Embryonic facial prominence (tissue), 1 donor: ENCODE results near the gene ZSWIM3.
A peak's percentile ranks its signal among the peaks of the same experiment; 100 is the strongest.
"Not testable (repeated sequence)": the region's sequence is repeated elsewhere in the genome, so short reads cannot be mapped to it uniquely, and the experiment has no call there.

Experiments
- DNase-seq: peaks from one replicate; pipeline ENCODE4 v3.0.0-alpha.2; 2016; ENCODE audit errors: extremely low spot score

Gene ZSWIM3

DNA sequence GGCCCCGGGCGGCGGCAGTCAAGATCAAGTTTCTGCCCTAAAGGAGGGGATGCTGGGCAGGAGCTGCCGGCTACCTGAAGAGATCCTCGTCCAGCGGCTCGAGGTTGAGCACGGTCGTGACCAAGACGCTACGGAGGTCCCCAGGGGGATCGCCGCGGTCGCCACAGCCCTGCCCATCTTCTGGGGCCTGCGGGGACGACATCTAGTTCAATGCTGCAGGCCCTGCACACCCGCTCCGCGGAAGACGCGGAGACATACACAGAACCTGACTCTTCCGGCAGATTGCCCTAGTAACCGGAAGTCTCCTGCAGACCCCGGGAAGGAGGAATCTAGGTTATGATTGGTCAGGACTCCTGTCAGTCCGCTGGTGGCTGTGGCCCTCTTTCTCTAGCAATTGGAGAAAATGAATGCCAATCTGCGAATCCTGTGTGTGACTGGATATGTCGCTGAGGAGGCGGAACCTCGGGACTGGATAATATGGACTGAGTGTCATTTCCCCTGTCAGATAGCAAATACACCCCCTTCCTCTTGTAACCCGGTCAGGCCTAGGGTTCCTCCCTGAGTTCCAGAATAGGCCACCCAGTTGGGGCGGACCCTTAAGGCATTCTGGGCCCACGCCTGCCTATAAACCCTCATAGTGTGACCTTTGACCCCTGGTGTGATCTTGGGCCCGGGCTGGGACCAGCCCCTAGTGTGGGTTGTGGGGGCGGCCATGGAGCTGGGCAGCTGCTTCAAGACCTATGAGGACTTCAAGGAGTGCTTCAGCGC is at the start of gene ZSWIM3, which contains the start of gene ACOT8:
Gene ZSWIM3, plus strand, starts transcription at position 501 of the 768 bp plus-strand sequence. Its CDS starts 212 bp downstream, at position 713.
Gene ACOT8, minus strand, starts transcription at position 279 of the 768 bp plus-strand sequence. Its CDS starts 77 bp downstream, at position 202.
- DNase-seq: peak; percentile 98

DNA sequence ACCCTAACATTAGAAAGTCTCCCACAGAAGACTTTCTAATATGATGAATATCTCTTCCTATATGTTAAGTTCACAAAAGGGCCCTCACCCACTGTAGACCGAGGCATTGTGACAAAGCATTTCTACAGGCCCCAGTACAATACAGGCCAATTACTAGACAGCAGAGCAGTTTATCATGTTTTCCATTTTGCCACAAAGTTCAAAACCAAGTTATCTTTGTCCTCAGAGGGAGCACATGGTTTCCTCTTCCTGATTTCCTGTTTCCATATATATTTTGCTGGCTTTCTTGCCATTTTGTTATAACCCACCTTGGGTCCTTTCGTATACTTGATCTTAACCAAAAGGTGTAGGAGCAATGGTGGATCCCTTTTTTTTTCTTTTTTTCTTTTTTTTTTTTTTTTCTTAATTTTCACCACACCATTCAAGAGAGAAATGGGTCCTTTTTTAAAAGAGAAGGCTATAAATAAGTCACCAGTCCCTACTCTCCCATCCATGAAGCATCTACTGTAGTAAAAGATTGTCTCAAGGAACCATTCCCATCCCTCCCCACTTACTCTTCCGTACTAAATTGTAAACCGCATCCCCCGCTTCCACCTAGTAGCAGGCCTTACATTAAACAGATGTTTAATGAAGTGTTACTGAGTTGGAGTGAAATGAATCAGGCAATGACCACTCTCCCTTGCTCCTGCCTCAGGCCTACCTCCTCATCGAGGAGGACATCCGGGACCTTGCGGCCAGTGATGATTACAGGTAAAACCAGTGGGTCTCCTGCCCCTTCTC is 47.0 kb upstream of the ZSWIM3 start:
- no peak for DNase-seq

DNA sequence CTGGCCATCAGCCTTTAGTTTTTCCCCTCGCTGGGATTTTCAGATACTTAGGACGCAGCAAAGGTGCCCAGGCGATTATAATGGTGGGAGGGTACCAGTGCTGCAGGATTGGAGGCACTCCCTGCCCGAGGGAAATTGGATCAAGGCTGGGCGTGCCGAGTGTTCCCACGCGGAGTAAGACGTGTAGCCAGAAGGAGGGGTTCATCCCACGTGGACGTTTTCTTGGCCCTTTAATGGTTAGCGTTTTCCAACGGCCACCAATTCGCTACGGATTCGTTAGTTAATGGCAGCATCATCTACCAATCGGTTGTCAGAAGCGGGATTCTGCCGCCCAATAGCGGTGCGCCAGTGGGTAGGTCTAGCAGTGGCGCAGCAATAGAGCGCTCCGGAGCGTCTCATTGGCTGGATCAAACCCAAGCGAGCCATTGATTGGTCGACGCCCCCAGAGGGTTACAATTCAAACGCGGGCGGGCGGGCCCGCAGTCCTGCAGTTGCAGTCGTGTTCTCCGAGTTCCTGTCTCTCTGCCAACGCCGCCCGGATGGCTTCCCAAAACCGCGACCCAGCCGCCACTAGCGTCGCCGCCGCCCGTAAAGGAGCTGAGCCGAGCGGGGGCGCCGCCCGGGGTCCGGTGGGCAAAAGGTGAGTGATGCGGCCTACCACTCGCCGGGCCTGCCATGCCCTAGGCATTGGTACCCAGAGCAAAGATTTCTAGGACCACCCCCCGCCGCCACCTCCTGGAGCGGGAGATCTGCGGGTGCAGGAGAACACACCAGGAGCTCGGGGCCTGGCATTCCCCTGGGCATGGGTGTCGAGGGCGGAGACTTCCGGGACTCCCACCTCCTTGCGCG is 45.0 kb upstream of the ZSWIM3 start, which contains the start of gene UBE2C:
Gene UBE2C, plus strand, starts transcription at position 488 of the 849 bp plus-strand sequence. Its CDS starts 52 bp downstream, at position 540.
- DNase-seq: peak; percentile 96

DNA sequence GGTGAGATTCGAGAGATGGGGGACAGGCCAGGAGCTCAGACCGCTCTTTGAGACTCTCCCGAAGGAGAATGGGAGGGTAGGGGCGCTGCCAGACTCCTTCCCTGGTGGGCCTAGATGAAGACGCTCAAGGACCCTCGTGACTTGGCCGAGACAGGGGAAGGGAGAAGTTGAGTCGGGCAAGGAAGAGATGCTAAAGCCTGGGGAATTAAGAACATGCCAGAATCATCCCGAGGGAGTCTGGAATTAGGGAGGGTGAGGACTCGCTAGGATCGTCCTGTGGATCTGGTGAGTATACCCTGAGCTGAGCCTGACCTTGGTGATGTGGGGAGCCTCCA is 44.4 kb upstream of the ZSWIM3 start:
- no peak for DNase-seq

DNA sequence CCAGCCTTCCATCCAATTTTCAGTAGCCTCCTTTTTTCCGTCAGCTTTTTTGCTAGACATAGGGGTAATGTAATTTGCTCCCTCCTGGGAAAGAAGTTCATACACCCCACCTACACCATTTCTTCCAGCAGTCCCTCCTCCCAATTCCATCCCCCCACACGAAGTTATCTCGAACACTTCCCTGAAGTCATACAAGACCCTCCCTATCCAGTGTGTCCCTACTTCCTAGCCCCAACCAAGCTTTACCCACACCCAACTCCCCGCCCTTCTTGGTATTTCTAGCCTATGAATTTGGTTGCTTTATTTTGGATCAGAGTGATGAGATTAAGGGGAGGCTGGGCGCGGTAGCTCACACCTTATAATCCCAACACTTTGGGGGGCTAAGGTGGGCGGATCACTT is 43.9 kb upstream of the ZSWIM3 start:
- DNase-seq: no peak

DNA sequence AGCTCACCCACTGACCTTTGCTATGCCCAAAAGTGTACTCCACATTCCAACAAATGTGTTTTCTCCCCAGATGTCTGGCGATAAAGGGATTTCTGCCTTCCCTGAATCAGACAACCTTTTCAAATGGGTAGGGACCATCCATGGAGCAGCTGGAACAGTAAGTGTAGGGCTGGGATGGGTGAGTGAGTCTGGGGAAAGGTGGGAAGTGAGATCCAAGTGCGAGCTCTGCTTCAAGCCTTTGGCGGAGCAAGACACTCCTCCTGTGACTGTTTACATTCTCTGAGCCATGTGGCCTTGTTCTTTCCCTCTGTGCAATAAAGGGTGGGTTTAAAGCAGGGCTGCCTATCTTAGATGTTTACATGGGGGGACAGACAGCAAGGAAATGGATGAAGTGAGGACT is 43.1 kb upstream of the ZSWIM3 start:
- DNase-seq: no peak

DNA sequence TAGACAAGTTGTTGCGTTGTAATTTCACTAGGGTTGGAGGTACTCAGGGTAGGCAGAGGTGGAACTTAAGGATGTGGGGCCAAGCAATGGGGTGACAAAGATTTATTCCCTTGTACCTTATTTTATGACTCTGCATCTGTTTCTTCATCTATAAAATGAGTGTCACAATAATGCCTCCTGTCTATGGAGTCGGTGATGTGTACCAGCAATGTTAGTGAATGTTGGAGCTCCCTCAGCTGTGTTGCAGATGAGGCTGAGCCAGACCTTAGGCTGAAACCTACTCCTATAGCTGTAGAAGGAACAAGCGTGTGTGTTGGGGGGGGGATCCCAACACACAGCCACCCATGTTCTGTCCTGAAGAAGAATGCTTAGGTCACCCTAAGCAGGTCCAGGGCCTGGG is 40.5 kb upstream of the ZSWIM3 start:
- no peak for DNase-seq

DNA sequence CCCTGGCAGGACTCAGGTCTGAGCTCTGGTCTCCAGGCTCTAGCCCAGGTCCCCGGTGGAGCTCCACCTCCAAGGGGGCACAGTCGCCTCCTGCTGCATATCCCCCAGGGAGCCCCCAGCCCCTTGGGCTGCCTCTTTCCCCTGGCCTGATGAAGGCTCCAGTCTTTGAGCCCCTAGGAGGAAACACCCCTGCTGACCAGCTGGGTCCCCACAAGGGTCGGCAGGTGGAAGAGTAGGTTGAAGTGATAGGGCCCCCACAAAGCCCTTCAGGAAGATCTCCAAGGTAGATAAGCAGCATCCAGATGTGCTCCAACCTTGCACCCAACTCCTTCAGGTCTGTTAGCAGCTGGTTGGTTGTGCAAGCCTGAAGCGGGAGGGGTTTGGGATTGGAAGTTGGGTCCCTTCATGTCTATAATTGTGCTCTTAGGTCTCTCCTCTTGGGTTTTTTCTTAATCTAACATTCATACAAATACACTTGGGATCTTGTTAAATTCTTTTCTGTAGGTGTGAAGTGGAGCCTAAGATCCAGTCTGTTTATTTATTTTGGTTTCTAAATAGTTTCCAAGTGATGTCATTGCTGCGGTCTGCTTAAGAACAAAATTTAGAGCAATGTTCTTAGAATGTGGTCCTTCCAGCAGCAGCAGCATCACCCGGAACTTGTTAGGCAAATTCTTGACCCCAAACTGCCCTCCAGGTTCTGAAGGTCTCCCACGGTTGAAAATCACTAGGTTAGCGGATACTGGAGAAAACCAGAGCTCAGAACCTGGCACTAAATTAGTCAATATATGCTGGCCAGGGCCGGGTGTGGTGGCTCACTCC is 39.8 kb upstream of the ZSWIM3 start:
- DNase-seq: no peak

DNA sequence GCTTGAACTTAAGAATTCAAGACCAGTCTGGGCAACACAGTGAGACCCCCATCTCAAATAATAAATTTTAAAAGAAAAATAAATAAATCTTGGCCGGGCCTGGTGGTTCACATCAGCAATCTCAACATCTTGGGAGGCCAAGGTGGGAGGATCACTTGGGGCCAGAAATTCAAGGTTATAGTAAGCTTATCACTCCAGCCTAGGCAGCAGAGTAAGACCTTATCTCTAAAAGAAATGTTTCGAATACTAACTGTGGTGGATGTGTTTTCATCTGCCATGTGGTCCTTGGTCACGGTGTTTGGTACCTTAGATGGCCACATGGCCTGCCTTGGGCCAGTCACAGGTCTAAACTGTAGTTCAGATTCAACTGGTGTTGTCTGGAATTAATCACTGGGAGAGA is 39.2 kb upstream of the ZSWIM3 start:
- no peak for DNase-seq

DNA sequence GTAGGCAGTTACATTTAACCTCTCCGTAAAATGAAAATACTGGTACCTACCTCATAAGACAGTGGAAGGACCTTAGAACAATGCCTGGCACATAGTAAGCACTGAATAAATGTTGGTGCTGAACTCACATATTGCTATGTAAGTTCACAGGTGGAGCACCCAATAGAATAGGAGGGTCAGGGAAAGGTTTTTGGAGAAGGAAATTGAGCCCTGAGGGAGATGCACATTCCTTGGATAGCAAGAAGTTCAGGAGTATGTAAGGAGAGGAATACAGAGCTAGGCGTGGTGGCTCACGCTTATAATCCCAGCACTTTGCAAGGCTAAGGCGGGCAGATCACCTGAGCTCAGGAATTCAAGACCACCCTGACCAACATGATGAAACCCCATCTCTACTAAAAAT is 37.9 kb upstream of the ZSWIM3 start:
- DNase-seq: no peak

DNA sequence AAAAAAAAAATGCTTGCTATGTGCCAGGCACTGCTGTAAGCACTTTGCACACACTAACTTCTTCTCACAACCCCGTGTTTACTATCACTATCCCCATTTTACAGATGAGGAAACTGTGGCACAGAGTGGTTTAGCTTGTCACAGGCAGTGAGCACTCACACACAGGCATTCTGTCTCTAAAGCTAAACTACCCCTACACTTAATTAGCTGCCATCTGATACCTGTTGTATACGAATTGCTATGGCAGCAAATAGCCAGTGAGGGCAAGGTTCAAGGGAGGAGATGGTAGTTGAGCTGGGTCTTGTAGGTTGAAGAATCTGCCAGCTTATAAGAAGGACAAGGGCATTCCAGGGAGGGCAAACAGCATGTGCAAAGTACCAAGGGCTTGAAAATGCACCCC is 35.5 kb upstream of the ZSWIM3 start:
- DNase-seq: no peak

DNA sequence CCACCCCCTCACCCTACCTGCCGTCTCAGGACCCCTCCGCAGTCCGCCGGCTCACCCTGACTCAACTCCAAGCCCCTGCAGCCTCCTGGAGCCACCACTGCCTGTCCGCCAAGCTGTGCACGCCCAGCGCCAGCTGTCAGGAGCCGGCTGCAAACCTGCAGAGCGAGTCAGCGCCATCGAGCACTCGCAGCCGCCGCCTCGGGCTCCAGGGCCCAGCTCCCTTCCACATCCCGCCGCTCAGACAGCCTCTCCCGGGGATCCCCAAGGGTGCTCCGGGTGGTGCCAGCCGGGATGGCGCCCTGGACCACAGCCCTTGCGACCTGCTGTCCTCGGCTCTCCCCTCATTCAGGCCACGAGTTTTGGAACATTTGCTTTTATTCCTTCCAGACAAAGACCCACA is 34.6 kb upstream of the ZSWIM3 start:
- no peak for DNase-seq

DNA sequence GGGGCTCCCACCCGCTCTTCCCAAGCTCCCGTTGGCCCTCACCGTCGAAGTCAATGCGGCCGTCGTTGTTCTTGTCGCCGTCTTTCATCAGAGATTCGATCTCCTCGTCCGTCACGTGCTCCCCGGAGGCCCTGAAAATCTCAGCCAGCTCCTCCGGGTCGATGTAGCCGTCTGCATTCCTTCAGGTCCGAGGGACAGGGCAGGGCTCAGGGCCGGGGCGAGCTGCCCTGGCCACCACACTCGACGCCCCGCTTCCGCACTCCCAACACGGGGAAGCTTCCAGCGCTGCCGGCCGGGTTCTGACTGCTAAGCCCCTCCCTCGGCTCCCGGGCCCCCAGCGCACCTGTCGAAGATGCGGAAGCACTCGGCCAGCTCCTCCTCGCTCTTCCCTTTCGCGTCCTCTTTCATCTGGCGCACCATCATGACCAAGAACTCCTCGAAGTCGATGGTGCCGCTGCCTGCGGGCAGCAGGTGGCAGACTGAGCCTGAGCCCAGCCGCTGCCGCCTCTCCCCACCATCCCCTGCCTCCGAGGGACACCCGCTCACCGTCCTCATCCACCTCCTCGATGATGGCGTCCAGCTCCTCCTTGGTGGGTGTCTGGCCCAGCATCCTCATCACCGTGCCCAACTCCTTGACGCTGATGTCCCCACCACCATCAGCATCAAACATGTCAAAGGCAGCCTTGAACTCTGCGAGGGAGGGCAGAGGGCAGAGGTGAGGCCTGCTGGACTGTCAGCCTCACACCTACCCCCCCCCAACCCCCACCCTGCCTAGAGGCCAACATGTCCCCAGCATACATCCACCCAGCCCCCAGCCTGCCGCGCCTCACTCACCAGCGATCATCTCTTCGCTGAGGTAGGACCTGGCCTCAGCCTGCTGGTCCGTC is 33.2 kb upstream of the ZSWIM3 start:
- DNase-seq: no peak

DNA sequence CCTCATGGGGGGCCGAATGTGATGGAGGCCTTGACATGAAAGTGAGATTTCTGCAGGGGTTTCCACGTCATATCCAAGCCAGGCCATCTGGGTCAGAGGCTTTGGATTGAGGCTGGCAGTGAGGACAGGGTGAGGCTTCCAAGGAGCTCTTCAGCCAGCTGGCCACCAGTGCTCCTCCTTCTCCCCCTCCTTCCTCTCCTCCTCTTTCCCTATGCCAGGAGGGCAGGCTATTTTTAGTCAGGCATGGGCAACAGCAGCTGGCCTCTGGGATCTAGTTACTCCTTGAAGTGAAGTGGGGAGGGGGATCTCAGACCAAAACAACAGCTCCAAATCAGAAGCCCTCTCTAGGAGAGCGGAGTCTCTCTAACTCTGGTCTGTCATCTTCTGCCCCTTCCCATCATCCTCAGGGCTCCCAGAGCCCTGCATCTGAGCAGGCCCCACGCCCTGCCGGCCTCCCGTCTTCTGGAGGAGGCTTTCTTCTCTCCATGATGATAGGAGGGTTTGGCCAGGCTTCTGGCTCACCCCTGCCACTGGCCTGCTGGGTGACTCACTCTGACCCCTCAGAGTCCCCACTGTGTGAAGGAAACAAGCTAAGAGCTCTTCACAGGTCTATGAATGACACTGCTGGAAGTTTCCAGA is 30.9 kb upstream of the ZSWIM3 start:
- DNase-seq: no peak

DNA sequence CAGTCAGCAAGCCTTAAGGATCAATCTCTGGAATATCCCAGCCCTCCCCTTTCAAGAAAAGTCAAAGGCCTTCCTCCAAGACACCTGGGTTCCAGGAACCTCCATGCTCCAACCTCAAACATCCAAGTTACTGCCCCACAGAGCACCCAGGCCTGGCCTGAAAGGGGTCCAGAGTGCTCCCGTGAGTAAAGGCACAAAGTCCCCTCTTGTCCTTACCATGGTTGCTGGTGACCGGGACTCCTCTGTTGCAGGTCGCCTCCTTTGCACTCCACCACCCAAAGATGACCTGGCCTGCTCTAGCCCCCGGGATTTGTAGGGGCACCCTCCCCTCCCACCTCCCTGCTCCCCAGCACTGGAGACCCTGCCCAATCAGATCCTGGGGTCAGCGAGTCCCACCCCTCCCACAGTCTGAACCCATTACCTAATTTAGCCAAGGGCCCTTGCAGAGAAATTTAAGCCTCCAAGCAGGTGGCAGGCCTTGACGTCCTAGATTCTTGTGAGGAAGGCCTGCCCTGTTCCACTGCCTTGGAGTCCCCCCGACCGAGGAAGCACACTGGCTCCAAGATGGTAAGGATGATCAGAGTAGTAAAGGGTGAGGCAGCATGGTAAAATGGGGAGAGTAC is 30.3 kb upstream of the ZSWIM3 start, which contains the start of gene TNNC2:
Gene TNNC2, minus strand, starts transcription at position 283 of the 623 bp plus-strand sequence. Its CDS starts 64 bp downstream, at position 219.
- DNase-seq: no peak

DNA sequence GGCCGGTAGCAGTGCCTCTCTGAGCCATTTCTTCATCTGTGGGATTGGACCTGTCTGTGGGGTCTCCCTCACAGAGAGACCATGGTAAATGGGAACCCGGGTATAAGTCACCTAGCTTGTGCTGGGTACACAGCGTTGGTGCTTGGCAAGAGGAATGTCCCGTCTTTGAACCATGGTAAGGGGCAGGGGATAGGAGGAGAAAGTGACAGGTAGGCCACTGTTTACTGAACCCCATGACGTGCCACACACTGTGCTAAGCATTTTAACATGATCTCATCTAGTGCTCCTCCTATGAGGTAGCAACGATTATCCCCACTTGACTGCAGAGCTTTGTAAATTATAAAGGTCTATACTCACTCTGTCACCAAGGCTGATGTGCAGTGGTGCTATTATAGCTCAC is 29.7 kb upstream of the ZSWIM3 start:
- no peak for DNase-seq

DNA sequence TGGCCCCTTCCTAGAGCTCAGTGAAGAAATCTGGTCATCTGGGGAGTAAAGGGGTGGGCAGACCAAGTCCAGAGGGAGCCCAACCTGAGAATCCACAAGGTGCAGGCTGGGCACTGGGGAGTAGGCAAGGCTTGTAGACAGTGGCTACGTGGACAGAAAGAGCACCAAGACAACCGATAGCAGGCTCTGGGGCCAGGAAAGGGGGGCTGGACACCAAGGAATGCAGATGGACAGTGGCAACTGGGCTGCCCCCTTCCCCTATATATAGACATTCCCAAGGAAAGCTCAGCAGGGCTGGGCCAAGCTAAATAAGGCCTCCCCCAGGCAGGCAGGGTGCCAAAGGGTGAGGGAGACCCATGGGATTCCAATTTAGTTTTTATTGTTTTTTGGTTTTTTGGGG is 28.8 kb upstream of the ZSWIM3 start:
- no peak for DNase-seq

DNA sequence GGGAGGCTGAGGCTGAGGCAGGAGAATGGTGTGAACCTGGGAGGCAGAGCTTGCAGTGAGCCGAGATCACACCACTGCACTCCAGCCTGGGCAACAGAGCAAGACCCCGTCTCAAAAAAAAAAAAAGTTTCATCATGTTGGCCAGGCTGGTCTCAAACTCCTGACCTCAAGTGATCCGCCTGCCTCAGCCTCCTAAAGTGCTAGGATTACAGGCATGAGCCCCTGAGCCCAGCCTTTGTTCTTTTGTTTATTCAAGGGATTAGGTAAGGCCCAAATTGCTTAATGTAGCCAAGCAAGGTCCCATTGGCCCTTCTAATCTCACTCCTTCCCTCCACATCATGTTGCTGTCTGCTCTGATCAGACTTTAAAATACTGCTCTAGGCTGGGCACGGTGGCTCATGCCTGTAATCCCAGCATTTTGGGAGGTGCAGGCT is 27.7 kb upstream of the ZSWIM3 start:
- DNase-seq: not testable (repeated sequence)

DNA sequence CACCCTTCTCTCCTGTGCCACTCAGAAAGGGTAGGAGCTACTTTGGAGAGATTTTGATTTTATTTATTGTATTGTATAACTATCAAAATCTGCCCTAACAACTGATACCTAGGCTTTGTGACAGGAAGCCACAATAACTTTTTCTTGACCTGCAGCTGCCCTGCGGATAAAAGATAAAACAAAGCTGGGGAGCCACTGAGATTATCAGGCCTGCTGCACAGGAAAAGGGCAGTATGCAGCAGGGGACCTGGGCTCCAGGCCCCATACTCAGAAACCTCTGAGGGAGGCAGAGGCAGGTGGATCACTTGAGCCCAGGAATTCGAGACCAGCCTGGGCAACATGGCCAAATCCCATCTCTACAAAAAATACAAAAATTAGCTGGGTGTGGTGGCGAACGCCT is 24.8 kb upstream of the ZSWIM3 start:
- DNase-seq: no peak
